Memory B cell (primary cell): ENCODE results near the gene RFT1.
A peak's percentile ranks its signal among the peaks of the same experiment; 100 is the strongest.

Experiments used
- ATAC-seq: fragments of 150-1000 bp; cut with Tn5 transposase; 2 replicates; pipeline ENCODE4 v1.10.0; 2021; ENCODE audit warnings: low read depth, mild to moderate bottlenecking, moderate library complexity
- DNase-seq, 2 donors: peaks; one replicate each; pipeline ENCODE4 v3.0.0; 2022; ENCODE audit warnings: low spot score in 2 of 2
- H3K27ac Mint-ChIP-seq: one replicate; pipeline ENCODE4 v1.8.0; 2022; ENCODE audit warnings: mild to moderate bottlenecking, moderate library complexity, mixed read lengths
- H3K27me3 Mint-ChIP-seq: one replicate; pipeline ENCODE4 v1.8.0; 2022; ENCODE audit warnings: mixed read lengths
- H3K36me3 Mint-ChIP-seq: one replicate; pipeline ENCODE4 v1.8.0; 2022; ENCODE audit warnings: mild to moderate bottlenecking, mixed read lengths
- H3K4me1 Mint-ChIP-seq: one replicate; pipeline ENCODE4 v1.8.0; 2022; ENCODE audit warnings: mixed read lengths
- H3K4me3 Mint-ChIP-seq: one replicate; pipeline ENCODE4 v1.8.0; 2022; ENCODE audit warnings: mild to moderate bottlenecking, moderate library complexity, mixed read lengths
- H3K9me3 Mint-ChIP-seq: one replicate; pipeline ENCODE4 v1.8.0; 2022; ENCODE audit warnings: mixed read lengths

Gene RFT1

DNA sequence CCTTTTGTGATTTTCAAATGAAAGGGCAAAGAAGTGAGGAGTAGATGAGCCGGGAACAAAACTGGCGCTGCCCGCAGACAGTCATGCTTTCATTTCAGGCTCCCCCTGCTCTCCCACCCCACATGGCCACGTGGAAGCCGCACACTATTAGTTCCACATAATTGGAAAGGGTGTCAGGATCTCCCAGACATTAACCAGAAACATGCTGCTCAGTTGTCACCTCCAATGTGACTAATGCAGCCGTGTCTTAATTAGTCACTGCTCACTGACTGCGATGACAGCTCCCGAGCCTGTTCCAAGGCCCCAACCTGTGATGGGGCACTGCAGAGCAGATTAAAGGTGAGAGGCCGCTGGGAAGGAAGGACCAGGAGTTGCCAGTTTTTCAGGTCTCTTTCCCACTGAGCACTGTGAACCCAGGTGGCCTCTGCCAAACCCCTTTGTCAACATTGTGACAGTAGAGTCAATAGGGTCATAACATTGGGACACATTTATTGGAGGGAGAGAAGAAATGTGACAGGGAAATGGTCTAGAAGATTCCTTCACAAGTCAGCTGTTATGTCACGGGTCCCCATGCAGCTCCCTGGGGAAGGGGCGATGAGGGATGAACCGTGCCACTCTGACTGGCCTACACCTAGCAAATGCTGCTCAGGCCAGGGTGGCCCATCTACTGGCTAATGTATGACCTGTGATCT lies 45.8 kb downstream of the RFT1 start:
- DNase-seq (no peak), ATAC-seq (no peak)

DNA sequence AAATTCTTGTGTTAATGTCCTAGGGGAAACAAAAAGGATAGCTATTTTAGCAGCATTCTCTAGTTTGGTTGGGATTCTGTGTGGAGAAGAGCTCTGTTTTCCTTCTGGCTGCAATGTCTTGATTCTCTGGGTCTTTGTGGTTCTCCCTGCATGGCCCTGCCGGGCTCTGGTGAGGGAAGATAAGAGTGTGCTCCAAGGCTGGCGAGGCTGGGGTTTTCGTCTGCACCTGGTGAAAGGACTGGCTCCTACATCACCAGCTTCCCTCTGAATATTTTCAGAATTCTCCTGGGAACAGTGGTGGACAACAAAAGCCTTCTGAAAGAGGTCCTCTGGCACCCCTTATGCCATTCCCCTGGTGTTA lies 46.3 kb downstream of the RFT1 start:
- no peak for ATAC-seq
- no peak overlapping the region for H3K4me3 Mint-ChIP-seq
- H3K4me1 Mint-ChIP-seq = no peaks in the 10 kb centered on the region
- peaks cover 11% of the 10 kb centered on the region for H3K36me3 Mint-ChIP-seq
- DNase-seq = no peak
- no peaks in the 10 kb centered on the region for H3K9me3 Mint-ChIP-seq
- H3K27me3 Mint-ChIP-seq = no peaks in the 10 kb centered on the region
- peak overlapping the region; percentile 24 for H3K27ac Mint-ChIP-seq

More for the DNA sequence above, 45.8 kb downstream of the RFT1 start:
- no peaks in the 10 kb centered on the region for H3K9me3 Mint-ChIP-seq
- no peak overlapping the region for H3K27ac Mint-ChIP-seq
- no peaks in the 10 kb centered on the region for H3K4me1 Mint-ChIP-seq
- H3K27me3 Mint-ChIP-seq = no peaks in the 10 kb centered on the region
- H3K36me3 Mint-ChIP-seq = peaks cover 13% of the 10 kb centered on the region
- no peak overlapping the region for H3K4me3 Mint-ChIP-seq

DNA sequence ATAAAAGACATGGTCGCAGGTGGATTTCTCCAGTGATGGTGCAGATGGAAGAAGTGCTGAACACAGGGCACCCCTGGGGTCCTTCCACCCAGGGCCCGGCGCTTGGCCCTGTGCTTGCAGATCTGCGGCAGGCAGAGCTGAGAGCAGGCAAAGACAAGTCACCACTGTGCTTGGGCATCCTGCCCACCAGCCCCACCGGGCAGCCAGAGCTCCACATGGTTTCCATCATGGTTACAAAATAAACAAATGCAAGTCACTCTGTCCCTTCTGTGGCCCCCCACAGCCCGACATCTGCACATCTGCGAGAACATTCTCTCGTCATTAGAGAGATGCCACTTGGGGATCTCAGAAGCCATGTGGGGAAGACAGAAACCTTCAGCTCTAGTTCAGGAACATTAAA lies 46.7 kb downstream of the RFT1 start:
- no peak for DNase-seq
- Mint-ChIP-seq H3K9me3 (no peaks in the 10 kb centered on the region), H3K4me1 (no peaks in the 10 kb centered on the region), H3K36me3 (peaks cover 10% of the 10 kb centered on the region), H3K4me3 (no peak overlapping the region), H3K27me3 (no peaks in the 10 kb centered on the region), H3K27ac (peak overlapping the region; percentile 24)
- ATAC-seq = no peak

DNA sequence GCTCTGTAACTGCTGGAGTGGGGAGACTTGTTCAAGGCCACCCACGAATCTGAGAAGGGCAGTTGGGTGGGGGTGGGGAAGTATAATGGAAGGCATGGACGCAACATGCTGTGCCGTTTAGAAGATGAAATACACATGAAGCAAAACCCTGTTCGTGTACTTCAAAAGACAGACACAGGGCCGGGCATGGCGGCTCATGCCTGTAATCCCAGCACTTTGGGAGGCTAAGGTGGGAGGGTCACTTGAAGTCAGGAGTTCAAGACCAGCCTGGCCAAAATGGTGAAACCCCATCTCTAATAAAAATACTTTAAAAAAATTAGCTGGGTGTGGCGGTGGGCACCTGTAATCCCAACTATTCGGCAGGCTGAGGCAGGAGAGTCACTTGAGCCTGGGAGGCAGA lies 47.5 kb downstream of the RFT1 start:
- Mint-ChIP-seq H3K9me3 (no peaks in the 10 kb centered on the region), H3K27me3 (no peaks in the 10 kb centered on the region), H3K27ac (no peak overlapping the region), H3K4me1 (no peaks in the 10 kb centered on the region), H3K36me3 (peaks cover 6% of the 10 kb centered on the region), H3K4me3 (no peak overlapping the region)
- DNase-seq = no peak
- ATAC-seq = no peak

DNA sequence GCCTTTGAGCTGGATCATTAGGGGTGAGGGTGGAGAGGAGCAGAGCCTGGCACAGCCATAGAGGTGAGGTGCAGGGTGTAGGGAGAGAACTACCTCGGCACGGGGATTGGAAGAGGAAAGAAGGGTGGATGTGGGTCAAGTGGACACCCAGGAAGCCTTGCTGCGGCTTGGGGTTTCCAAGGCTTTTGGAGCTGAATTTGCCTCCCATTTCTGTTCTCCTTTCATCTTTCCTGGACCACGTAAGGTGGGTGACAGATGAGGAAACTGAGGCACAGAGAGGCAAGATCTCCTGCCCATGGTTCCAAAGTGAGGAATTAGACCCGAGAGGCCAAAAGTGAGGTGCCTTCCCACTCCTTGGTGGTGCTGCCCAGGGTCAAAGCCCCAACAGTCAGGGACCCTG lies 48.9 kb downstream of the RFT1 start:
- H3K27ac Mint-ChIP-seq = no peak overlapping the region
- no peaks in the 10 kb centered on the region for H3K27me3 Mint-ChIP-seq
- no peaks in the 10 kb centered on the region for H3K9me3 Mint-ChIP-seq
- no peak overlapping the region for H3K4me3 Mint-ChIP-seq
- H3K4me1 Mint-ChIP-seq = no peaks in the 10 kb centered on the region
- DNase-seq (no peak), ATAC-seq (no peak)
- H3K36me3 Mint-ChIP-seq = peaks cover 7% of the 10 kb centered on the region

DNA sequence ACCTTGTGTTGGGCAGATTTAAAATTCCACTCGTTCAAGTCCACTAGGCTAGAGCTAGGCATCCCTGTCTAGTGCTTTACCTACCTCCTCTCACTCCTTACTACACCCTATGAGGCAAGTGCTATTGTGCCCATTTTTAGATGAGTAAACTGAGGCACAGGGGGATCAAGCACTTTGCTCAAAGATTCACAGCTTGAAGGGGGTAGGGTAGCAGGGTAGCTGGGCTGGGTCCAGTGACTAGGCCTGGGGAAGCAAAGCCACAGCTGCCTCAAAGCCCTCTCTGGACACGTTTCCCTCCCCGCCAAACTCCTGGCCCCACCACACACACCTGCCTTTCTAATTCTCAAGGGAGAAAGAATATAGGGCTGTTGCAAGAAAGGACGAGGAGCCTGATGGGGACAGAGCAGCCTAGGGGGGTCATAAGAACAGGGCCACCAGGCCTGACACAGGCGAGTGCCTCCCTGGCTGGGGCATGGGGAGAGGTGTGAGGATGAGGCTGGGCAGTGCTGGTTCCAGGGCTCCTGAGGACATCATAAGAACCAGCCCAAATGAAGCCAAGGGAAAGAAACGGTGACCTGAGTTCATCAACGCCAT lies 49.5 kb downstream of the RFT1 start:
- Mint-ChIP-seq H3K9me3 (no peaks in the 10 kb centered on the region), H3K27ac (no peak overlapping the region), H3K4me1 (no peaks in the 10 kb centered on the region), H3K27me3 (no peaks in the 10 kb centered on the region), H3K4me3 (no peak overlapping the region), H3K36me3 (peaks cover 7% of the 10 kb centered on the region)
- no peak for DNase-seq
- ATAC-seq = no peak

DNA sequence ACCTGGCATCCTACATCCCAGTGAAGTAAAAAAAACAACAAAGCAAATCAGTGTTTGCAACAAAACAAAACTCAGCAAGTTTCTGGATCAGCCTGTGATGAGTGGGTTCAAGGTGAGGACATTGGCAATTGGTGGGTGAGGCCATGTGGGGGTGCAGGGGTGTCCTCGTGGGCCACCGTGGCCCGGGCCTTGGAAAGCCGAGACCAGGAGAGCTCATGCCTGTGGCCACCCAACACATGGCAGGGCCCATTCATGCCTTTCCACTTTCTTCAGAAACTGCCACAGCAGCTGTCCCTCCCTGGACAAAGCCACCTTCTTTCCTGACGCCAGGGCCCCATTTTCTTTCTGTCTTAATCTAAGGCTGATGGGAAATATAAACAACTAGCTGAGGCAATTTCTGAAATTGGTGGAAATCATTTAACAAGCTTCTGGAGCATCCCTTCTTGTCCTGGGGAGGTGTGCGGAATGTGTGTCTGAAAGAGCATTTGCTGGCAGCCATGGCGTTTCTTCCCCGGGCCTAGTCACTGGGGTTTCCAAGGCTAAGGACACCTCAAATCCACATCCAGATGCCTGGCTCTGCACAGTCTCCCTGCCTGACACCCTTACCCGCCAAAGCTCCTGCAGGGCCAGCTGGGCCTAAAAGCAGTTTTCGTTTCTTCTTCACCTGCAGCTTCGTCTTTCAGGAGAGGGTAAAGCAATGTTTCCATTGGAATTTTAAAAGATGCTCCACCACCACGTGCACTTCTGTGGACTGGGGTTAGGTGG lies 50.3 kb downstream of the RFT1 start:
- Mint-ChIP-seq H3K4me1 (no peaks in the 10 kb centered on the region), H3K36me3 (peaks cover 7% of the 10 kb centered on the region), H3K4me3 (no peak overlapping the region), H3K27me3 (no peaks in the 10 kb centered on the region), H3K27ac (no peak overlapping the region), H3K9me3 (no peaks in the 10 kb centered on the region)
- DNase-seq (no peak), ATAC-seq (no peak)

DNA sequence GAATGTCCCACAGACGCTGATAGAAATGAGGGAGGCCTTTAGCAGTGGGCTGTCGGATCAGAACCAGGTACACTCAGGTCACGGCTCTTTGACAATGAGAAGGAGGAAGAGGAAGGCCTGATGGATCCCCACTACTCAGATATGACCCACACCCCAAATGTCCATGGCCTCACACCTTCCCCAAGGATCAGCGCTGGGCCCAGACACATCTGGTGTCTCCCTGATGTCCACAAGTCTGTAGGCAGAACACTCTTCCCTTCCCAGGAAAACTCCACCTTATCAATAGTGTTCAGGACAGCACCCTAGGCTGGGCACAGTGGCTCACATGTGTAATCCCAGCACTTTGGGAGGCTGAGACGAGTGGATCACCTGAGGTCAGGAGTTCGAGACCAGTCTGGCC lies 51.1 kb downstream of the RFT1 start:
- H3K4me1 Mint-ChIP-seq = no peaks in the 10 kb centered on the region
- H3K27ac Mint-ChIP-seq = no peak overlapping the region
- no peaks in the 10 kb centered on the region for H3K27me3 Mint-ChIP-seq
- DNase-seq = no peak
- peaks cover 7% of the 10 kb centered on the region for H3K36me3 Mint-ChIP-seq
- no peaks in the 10 kb centered on the region for H3K9me3 Mint-ChIP-seq
- no peak for ATAC-seq
- H3K4me3 Mint-ChIP-seq = no peak overlapping the region

DNA sequence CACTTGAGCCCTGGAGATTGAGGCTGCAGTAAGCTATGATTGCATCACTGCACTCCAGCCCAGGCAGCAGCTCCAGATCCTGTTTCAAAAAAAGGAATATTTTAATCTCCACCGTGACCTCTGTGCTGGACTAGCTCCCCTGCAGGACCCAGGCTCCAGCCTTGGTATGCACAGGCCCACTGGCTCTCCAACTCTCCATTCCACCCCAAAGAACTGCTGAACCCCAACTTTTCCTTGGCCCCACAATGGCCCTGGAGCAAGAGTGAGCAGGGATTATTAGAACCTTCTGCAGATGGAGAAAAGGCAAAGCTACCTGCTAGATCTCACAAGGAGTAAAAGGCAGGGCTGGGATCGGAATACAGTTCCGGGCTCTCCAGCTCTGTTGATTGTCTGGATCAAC lies 51.6 kb downstream of the RFT1 start:
- Mint-ChIP-seq H3K27me3 (no peaks in the 10 kb centered on the region), H3K36me3 (peaks cover 3% of the 10 kb centered on the region), H3K4me1 (no peaks in the 10 kb centered on the region), H3K27ac (no peak overlapping the region), H3K4me3 (no peak overlapping the region), H3K9me3 (no peaks in the 10 kb centered on the region)
- ATAC-seq (no peak), DNase-seq (no peak)

DNA sequence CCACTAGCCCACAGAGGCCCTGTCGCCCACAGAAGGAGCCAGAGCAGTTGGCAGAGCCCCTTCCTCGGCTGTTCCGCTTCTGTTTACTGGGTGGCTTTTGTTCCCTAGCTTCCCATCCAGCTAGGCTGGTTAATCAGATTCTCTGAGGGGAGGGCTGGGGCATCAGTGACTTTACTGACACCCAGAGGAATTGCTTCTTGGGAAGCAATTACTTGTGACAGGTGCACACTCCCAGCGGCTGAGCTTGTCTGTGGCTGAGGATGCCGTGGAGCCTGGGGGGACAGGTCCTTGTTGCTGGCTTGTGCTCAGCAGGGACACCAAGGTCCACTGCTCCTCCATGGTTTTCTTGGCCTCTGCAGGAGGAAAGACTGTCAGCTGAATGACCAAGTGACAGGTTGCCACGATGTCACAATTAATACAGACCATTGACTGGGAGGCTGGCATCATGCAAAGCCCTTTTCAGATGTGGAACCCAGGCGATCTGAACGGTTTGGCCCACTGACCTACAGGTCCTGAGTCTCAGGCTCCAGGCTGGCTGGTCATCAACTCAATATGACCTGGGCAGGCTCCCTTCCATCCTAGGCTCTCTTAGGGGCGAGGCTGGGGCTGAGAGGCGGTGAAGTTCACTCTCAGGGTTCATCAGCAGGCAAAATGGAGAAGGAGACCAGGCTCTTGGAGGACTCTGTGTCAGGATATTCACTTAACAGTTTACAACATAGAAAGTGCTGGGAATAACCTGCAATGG lies 52.6 kb downstream of the RFT1 start:
- ATAC-seq (no peak), DNase-seq (no peak)
- H3K4me3 Mint-ChIP-seq = no peak overlapping the region
- no peaks in the 10 kb centered on the region for H3K27me3 Mint-ChIP-seq
- H3K36me3 Mint-ChIP-seq = peaks cover 3% of the 10 kb centered on the region
- no peaks in the 10 kb centered on the region for H3K9me3 Mint-ChIP-seq
- H3K4me1 Mint-ChIP-seq = peaks cover 7% of the 10 kb centered on the region
- no peak overlapping the region for H3K27ac Mint-ChIP-seq

DNA sequence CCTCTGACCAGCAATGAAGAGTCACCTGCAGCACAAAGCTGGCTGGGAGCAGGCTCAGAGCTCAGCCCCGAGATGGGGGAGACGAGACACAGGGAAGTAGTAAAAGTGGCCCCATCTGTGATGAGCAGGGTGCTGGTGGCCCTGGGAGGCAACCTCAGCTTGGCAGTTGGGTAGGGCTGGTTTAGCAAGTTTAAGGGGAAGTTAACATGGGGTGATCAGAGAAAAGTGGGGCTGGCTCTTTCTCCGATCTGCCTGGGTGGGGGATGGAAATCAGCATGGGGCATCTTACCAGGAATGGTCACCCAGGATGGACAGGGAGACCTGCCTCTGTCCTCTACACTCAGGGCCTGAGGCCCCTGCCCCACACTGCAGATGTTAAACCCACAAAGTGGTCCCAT lies 54.5 kb downstream of the RFT1 start:
- peaks cover 11% of the 10 kb centered on the region for H3K4me1 Mint-ChIP-seq
- ATAC-seq (no peak), DNase-seq (no peak)
- H3K27me3 Mint-ChIP-seq = no peaks in the 10 kb centered on the region
- no peak overlapping the region for H3K27ac Mint-ChIP-seq
- H3K9me3 Mint-ChIP-seq = no peaks in the 10 kb centered on the region
- no peak overlapping the region for H3K4me3 Mint-ChIP-seq
- peaks cover 3% of the 10 kb centered on the region for H3K36me3 Mint-ChIP-seq

DNA sequence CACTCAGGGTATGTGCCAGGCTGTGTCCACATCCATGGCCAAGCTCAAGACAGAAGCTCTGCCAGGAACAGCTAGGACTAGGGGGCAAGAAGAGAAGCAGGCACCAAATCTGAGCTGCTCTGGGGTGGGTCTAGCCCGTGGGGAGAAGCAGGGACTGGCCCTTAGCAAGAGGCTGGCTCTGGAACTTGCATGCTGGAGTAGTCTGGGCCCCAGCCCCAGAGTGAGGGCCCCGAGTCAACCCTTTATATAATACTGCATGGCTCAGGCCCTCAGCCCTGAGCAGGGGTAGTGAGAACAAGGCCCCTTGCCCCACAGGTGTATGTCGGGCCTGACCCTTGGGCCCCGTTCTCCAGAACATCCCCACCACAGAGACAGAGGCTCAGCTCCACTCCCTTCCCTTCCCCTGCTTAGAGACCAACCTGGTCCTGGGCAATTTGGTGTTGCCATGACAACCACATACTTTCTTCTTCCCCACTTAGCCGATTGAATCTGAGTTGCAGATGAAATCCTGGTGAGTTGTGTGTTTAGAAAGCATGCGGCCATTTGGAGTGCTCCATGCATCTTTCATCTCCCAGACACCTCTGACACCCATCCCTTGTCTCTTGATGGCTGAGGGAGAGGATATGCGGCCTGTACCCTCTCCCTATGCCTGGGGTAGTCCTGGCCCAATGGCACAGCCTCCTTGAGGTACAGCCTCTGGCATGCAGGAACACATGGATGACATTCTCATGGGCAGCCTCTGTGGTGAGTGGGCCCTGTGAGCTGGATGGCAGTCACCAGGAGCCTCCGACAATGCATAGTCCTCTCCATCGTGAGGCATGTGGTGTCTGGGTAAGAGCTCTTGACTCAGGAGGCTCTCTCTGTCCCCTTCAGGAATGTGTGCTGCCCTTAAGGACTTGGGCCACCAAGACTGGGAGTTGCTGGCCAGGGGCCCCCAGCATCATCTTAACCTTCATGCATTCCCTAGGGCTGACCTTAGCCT lies 55.2 kb downstream of the RFT1 start:
- Mint-ChIP-seq H3K4me1 (peaks cover 11% of the 10 kb centered on the region), H3K4me3 (no peak overlapping the region), H3K9me3 (no peaks in the 10 kb centered on the region), H3K27ac (peak overlapping the region; percentile 58), H3K27me3 (no peaks in the 10 kb centered on the region), H3K36me3 (peaks cover 3% of the 10 kb centered on the region)
- DNase-seq (no peak), ATAC-seq (no peak)

DNA sequence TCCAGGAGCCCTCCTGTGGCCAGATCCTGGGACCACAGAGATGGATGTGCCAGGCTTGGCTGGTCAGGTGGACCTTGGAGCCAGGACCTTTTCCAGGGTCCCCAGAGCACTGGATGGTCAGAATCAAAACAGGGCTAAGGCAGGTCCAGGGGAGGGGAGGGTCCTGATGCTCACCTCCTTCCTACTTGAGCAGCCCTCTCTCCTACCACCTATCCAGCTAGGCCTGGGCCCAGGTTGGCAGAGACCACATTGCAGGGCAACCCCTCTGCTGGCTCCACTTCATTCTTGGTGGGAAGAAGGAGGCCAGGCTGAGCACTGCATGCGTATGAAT lies 55.9 kb downstream of the RFT1 start:
- Mint-ChIP-seq H3K36me3 (peaks cover 3% of the 10 kb centered on the region), H3K4me3 (peak overlapping the region; percentile 37), H3K27me3 (no peaks in the 10 kb centered on the region), H3K9me3 (no peaks in the 10 kb centered on the region), H3K4me1 (peaks cover 11% of the 10 kb centered on the region), H3K27ac (peak overlapping the region; percentile 58)
- no peak for ATAC-seq
- no peak for DNase-seq
